NCI-H748 treated with DMSO at 0.1 percent for 48 hours (cell line): Measurements from ENCODE around the gene MRPL50.

Source experiments
- DNase-seq: peaks from one replicate; lab custom pipeline; 2025; lab: John Stamatoyannopoulos, UW

MRPL50 gene

GRCh38 chr9:101375546-101375945, 22.9 kb downstream of the MRPL50 start:
- no peak for DNase-seq

- DNase-seq = no peak
Measured at GRCh38 chr9:101372327-101373118, 25.9 kb downstream of the MRPL50 start.

- DNase-seq = no peak
Measured at GRCh38 chr9:101371813-101372212, 26.6 kb downstream of the MRPL50 start.

GRCh38 chr9:101369884-101370531, 28.4 kb downstream of the MRPL50 start:
- DNase-seq = no peak

- DNase-seq = no peak
Measured at GRCh38 chr9:101369286-101369685, 29.1 kb downstream of the MRPL50 start.

- no peak for DNase-seq
Measured at GRCh38 chr9:101367323-101367722, 31.1 kb downstream of the MRPL50 start.

GRCh38 chr9:101366038-101366756, 32.2 kb downstream of the MRPL50 start:
- DNase-seq = no peak

- no peak for DNase-seq
Measured at GRCh38 chr9:101365181-101365580, 33.2 kb downstream of the MRPL50 start.

- no peak for DNase-seq
Measured at GRCh38 chr9:101362450-101362849, 36.0 kb downstream of the MRPL50 start.

- DNase-seq = no peak
Measured at GRCh38 chr9:101360647-101361046, 37.8 kb downstream of the MRPL50 start.

- DNase-seq = no peak
Measured at GRCh38 chr9:101359679-101360078, 38.7 kb downstream of the MRPL50 start.

- DNase-seq = no peak
Measured at GRCh38 chr9:101356619-101357018, 41.8 kb downstream of the MRPL50 start.

GRCh38 chr9:101354765-101355708, 43.4 kb downstream of the MRPL50 start:
- DNase-seq = no peak

- DNase-seq = no peak
Measured at GRCh38 chr9:101354143-101354764, 44.2 kb downstream of the MRPL50 start.

- DNase-seq = no peak
Measured at GRCh38 chr9:101353683-101354082, 44.7 kb downstream of the MRPL50 start.

GRCh38 chr9:101352892-101353463, 45.4 kb downstream of the MRPL50 start:
- no peak for DNase-seq

- DNase-seq = no peak
Measured at GRCh38 chr9:101350285-101350684, 48.1 kb downstream of the MRPL50 start.

- no peak for DNase-seq
Measured at GRCh38 chr9:101342595-101342994, 55.8 kb downstream of the MRPL50 start.

- no peak for DNase-seq
Measured at GRCh38 chr9:101341958-101342357, 56.5 kb downstream of the MRPL50 start.
